HG03457 (cell line): ENCODE measurements around the gene SLC15A3.

Experiments used
- ATAC-seq: cut with Tn5 transposase; IDR thresholded peaks from one replicate; pipeline ENCODE4 v1.9.1; 2021; ENCODE audit warnings: moderate number of reproducible peaks; ENCODE audit not compliant: unreplicated experiment

SLC15A3 gene

DNA sequence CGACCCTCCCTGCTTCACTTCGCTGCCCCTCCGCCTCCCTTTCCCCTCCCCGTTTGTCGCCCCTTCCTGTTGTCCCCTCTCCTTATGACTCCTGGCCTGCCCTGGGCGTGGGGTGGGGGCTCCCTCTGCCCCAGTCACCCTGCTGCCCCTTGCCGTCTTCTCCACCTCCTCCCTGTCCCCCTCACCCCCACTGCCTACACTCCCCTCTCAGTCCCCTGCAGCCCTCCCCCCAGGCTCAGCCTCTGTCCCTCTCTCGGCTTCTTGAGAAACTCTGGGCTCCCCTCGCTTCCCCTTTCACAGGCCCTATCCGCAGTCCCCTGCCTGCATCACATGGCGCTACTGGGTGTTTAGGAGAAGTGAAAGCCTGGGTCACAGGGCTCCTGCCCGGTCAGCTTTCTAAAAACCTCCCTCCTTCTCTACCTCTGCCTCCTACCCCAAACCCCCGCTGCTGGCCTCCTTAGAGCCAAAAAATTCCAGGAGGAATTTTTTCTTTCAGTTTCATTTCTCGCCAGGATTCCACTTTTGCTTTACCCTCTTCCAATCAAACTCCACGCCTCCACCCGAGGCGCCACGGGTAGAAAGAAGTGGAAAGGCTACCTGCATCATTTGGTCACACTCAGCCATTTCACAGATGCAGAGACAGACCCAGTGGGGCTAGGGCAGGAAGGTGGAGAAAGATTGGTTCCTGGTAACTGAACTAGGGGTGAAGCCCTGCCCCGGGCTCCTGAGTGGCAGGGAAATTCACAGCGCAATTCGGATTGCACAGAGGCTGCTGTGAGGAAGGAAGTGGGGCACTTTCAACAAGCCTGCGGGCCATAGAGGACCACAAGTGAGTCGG is at the start of gene SLC15A3:
SLC15A3 (minus strand) TSS at position 273 of the 838 bp plus-strand sequence. CDS start 625 bp downstream, outside the sequence.
- peak; percentile 62 for ATAC-seq

DNA sequence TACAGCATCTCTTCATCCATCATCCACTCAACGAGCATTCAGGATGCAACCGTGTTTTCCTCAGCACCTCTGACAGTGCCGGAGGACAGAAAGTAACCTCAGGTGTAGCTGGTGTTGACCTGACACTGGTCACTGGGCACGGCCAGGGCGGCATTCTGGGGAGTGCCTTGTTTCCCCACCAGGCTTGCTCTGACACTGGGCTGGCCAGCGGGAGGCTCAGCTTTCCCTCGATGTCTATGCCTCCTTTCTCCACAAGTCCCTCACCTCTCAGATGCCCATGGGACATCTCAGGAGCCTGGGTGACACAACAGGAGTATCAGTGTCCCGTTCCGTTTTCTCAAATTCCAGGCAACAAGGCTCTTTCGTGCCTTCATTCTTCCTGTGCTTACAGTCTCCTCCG is 48.5 kb upstream of the SLC15A3 start:
- no peak for ATAC-seq

DNA sequence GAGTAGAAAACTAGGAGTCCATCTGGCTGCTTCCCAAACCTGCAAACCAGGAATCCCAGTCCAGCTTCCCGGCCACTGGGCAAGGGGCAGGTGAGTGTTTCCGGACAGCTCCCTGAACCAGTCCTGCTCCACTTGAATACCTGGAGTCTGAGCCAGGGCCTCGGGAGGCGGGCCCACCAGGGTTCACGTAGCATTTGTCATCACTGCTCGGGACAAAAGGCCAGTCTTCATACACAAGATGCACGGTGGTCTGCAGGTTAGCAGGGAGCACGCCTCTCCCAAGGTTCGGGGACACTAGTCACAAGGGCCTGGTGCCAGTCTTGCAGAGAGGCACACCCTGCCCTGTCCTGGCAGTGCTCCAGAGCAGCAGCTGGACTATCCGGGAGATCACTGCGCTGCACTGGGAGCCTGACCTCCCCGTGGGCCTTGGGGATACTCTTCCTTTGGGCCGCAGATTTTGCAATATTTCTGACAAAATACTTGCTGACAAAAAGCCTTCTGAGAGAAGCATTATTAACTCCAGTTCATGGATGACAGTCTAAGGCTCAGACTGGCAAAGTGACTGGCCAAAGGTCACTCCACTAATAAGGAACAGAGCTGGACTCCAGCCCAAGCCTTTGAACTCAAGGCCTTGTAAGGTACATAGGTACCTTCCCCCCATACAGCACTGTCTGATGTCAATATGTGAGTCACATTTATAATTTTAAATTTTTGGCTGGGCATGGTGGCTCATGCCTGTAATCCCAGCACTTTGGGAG is 44.6 kb upstream of the SLC15A3 start:
- no peak for ATAC-seq

DNA sequence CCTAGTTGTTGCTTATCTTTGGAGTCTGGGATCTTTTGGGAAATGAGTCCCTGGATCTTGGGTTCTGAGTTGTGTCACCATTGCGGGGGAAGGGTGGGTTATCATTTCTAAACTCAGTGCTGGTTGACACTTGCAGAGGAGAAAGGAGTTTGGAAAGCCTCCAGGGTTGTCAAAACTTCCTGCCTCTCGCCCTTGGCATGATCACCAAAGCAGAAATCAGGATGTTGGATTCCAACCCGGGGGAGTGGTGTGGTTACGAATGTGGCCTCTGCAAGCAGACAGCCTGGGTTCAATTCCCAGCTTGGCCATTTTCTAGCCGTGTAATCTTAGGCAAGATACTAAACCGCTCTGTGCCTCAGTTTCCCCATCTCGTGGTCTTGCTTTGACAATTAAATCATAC is 43.8 kb upstream of the SLC15A3 start:
- no peak for ATAC-seq

DNA sequence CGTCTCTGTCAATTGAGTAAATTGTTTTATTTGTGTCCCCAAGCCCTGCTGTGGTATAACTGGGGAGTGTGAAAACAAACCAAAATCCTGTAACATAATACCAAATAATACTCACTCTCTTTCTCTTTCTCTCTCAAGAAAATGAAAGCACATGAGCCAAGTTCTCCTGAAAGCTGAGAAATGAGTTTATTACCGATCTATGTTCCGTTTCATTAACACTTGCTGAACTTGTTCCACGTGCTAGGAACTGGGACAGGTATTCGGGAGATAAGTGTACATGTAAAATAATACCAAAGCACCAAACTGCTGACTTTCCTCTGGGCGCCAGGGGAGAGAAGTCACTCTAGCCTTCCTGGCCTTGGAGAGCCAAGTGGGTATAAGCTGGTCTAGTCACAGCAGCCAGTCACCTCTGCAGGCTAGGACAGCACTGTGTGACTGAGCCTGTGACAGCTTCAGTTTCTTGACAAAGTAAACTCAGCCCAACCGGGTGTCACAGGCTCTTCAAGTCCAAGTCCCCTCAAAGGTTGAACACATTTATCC is 42.6 kb upstream of the SLC15A3 start:
- ATAC-seq: no peak

DNA sequence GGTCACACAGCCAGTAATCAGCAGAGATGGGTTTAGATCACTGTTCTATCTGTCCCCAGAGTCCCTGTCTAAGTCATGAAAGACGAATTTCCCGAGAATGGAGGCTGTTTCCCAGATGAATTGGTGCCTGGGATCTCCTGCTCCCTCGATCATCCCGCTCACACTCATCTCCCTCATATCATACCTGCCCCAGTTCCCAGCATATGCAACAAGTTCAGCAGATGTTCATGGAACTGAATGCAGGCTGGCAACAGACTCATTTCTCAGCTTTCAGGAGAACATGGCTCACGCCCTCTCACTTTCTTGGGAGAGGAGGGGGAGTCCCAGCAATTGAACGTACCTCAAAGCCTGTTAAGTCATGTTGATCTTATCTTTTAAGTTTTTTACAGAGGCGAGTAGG is 41.6 kb upstream of the SLC15A3 start:
- ATAC-seq: no peak

DNA sequence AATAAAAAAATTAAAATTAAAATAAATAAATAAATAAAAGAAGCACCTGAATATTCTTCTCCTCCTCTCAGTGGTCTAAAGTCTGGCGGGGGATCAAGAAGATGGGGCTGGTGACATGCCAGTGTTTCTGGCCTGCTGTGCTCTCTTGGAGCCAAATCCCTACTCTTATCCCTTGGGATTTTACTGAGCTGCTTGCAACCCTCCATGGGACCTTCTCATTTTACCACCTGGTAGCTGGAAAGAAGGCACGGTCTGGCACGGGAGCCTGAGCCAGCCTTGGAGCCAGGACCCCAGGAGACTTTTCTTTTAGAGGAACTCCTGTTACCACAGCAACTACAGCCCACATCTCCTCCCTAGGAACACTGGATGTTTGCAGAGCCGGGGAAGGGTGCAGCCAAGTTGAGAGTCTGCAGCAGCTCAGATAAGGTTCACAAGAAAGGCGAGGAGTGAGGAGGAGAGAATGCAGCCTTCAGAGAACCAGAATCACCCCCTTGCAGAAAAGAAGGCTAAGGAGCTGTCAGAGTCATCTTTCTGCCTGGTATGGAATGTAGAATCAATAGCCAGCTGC is 41.0 kb upstream of the SLC15A3 start:
- no peak for ATAC-seq

DNA sequence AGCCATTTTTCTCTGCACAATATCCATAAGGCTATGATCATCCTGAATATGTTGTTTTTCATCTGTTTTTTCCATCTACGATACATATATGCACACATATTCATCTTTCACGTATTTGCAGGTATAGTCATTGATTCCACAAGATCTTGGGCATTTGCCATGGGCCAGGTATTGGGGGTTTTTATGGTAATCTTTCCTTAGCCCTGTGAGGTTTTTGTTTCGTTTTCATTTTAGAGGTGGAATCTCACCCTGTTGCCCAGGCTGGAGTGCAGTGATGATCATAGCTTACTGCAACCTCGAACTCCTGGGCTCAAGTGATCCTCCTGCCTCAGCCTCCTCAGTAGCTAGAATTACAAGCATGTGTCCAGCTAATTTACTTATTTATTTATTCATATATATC is 39.5 kb upstream of the SLC15A3 start:
- no peak for ATAC-seq

DNA sequence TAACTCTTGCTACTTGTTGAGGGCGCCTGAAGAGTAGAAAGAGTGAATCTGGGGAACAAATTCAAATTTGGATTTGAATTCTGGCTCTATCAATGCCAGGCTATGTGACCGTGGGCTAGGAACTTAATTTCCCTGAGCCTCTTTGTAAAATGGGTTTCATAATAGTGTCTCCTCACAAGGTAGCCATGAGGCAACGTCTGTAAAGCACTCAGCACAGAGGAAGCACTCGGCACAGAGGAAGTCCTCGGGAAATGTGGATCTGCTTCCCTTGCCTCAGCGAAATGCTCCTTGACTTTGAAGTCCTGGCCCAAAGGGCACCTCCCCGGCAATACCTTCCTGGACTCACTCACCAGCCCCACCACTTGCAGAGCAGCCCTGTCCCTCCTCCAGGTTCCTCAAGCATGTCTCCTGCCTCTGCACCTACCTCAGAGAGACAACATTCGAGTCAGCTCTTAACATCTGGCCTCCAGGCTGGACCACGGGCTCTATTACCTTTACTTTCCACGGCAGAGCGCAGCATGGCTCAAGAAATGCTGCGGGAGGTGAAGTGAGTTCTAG is 37.2 kb upstream of the SLC15A3 start:
- ATAC-seq: no peak

DNA sequence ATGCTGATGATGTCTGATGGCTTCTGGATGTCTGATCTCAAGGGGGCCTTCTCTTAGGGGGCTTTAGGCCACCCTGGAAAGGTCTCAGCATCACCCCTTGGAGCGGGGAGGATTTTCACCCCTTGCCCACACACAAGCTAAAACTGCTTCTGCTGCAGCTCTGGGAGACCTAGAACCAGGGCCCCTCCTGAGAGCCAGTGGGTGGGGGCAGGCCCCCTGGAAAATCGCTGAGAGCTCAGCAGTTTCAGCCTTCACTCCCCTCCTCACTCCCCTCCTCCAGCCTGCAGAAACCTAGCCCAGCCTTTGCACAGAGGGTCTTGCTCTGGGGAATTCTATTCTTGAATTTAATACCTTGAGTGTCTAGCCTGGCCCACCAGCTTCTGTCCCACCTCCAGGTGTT is 36.7 kb upstream of the SLC15A3 start:
- no peak for ATAC-seq

DNA sequence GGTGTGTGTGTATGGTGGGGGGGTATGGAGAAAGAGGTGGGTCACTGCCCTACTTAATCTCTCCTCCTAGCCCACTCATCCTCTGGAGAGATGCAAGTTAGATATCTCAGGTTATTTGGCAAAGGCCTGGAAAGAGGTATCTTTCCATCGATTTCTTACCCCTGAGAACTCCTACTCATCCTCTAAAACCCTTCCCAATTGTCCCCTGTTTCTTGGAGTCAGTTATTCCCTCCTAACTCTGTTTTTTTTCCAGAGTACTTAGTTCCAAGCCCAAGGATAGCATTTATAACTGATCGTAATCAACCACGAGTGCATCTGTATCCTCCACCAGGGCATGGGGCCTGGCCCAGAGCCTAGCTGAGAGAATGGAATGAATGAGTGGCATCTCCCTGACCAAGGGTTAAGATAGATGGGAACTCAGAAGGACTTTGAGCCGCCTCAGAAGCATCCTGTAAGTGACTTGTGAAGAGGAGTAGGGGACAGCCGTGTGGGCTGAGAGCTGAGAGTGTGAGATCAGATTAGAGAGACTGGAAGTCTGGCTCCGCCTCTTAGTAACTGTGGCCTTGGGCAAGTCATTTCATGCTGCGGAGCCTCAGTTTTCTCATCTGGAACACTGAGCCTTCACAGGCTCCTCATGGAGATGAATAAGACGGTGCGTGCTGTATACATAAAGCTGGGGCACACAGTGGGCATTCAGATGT is 35.8 kb upstream of the SLC15A3 start:
- no peak for ATAC-seq

DNA sequence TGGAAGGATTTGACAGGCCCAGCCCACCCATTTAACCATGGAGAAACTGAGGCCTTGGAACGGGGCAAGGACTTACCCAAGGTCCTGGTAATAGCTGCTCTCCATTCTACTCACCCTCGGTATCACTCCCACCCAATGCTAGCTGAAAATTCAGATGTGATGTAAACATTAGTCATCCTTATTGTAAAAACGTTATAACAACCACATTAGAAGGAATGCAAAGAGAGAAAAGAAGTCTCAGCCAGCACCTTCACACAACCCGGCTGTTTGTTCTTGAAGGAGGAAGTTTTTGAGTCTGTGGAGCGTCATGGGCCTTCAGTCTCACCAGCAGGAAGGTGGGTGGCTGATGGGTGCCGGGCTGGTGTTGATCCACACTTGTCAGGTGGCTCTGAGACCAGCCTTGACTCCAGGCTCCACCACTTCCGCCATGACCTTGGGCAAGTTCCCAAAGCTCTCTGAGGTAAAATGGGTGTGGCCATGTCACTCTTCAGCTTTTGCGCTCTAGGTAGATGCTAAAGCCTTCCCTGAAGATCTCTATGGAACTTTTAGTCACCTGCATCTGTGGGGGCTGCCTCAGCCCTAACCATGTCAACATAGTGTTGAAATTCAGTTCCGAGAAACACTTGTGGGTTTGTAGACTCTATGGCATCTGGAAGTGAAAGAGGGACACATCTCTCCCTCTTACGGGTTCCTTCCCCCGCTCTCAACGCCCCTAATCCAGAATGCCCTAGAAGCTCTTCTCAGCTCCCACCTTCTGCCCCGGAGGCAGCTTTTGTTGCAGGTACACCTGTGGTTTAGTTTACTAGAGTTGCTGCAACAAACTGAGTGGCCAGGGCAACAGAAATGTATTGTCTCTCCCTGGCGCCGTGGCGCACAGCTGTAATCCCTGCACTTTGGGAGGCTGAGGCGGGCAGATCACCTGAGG is 34.3 kb upstream of the SLC15A3 start:
- ATAC-seq: no peak

DNA sequence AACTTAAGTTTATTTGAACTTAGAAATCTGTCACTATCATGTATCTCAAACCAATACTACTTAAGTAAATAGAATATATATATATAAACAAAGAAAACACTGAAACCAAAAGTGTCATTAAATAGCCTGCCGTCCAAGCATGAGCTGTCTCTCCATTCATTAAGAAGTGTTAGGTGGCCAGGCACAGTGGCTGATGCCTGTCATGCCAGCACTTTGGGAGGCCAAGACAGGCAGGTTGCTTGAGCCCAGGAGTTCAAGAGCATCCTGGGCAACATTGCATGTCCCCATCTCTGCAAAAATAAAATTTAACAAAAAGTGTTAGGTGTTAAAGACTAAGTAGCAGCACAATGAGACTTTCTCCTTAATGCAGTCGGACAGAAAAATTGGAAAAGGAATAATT is 33.5 kb upstream of the SLC15A3 start:
- no peak for ATAC-seq

DNA sequence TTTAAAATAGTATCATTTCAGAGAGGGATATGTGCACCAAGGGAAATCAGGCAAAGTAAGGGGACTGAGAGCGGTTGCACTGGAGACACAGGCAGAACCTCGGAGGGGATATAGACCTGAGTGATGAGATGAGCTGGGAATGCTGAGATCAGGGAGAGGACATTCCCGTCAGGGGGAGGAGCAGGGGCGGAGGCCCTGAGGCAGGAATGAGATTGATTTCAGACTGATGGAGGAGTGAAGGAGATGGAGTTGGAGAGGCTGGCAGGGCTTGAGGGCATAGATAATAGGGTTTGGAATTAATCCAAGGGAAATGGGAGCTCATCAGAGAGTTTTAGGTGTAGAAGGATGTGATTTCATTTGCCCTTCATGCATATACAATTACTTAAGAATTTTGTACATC is 32.7 kb upstream of the SLC15A3 start:
- ATAC-seq: no peak

DNA sequence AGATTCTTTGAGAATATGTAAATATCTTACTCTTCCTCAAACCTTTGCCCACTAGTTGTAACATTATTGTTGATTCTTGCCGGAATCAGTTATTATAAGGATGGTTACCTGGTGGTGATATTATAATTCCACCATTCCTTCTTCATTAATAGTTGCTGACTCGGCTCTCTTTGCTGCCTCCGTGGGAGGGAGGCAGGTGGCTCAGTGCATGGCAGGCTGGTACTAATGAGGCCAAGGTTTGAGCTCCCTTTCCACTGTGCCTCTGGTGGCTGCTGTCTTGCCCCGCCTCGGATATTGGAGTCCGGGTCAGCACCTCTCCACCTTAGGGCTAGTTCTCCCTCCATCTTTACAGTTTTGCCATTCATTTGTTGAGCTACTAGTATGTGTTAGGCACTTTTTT is 32.2 kb upstream of the SLC15A3 start:
- ATAC-seq: no peak

DNA sequence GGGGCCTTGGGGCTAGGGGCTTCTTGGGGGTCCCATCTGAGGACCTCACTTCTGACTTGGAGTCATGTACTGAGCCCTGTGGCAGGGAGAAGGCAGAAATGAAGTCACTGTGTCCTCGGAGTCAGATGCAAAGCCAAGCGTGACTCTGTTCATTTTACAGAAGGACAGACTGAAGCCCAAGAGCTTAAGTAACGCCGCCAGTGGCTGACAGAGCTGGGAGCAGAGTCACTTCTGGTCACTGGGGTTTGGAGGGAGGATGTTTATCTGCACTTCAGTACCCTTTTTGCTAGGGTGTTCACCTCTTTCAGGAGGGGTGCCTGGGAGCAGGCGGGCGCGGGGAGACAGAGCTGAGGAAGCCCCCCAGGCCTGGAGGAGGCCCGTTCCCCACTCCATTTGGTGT is 30.2 kb upstream of the SLC15A3 start:
- ATAC-seq: no peak

DNA sequence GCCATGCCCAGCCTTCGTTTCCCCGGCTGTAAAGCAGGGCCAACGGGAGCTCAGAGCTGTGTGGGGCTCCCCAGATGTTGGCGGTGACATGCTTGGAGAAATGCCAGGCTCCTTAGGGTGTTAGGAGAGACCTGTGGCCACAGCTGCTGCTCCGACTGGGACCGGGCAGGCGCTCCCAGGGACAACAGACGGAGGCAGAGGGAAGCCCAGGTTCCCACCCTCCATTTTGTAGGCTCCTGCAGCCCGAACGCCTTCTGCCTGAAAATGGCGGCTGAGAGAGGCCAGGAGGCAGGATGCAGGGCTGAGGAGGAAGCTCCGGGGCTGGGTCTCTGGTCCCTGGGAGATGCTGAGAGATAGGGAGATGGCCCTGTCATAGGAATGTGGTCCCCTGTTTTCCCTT is 29.5 kb upstream of the SLC15A3 start:
- ATAC-seq: no peak

DNA sequence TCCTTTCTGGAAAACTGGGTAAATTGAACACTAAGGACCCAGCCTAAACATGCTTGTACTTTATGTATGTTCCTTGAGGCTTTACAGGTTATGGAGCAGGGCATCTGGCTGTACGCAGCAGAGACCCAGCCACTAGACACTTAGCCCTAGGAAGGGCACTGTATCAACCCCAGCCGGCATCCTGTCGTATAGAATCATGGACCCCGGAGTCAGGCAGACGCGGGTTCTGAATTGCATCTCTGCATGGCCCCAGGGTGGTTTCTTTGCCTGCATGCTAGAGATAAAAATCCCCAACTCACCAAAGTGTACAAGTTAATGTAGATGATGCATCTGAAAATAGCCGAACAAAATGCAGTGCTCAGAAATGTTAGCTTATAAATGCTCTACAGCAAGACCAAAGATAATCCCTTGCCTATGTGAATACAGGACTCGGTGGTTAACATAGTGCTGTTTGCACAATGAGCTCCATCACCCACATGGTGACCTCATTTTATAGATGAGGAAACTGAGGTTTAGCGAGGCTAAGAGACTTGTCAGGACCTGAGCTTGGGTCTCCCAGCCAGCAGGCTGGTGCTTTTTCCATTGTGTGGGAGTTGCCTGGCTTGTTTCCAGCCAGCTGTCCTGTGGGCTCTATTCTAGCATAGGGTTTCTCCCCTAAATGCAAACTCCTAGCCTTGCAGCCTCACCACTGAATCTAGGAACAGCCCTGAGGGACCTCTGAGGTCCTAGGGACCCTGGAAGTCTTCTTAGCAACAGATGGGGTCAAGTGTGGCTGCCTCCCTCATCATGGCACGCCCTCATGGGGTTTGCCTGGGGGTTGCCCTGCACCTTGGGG is 26.8 kb upstream of the SLC15A3 start:
- no peak for ATAC-seq

DNA sequence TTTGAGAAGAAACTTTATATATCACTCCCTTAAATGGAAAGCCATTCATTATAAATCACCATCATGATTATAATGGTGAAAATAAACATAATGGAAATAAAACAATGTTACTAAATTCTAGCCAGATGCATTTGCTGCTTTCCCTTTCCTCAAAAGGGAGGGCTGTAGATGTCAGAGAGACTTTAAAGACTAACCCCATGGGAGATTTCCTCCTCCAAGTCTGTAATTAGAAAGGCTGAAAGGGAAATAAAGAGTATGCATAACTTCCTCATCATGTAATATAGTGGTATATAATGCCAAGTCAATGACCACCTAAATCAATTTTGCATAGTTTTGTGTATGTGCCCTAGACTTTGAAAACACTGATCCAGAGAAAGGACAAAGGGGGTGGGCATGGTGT is 25.9 kb upstream of the SLC15A3 start:
- ATAC-seq: no peak
